Endodermal cell (in vitro differentiated cells): ENCODE measurements around the gene CELF4. TPM values are rescaled to one million over a fixed set of nuclear protein-coding genes. Genes with fewer than 3 reads are reported as not detected.
A peak's percentile ranks its signal among the peaks of the same experiment; 100 is the strongest.

Experiments used
- DNase-seq: peaks from one replicate; pipeline ENCODE4 v3.0.0-alpha.2; 2017
- H3K27ac ChIP-seq: 2 replicates; pipeline ENCODE4 v1.5.1; 2013; ENCODE audit warnings: mild to moderate bottlenecking, low read depth, low read length, moderate library complexity
- H3K27me3 ChIP-seq: 2 replicates; pipeline ENCODE4 v1.6.1; 2013; ENCODE audit warnings: mild to moderate bottlenecking, low read length, moderate library complexity; ENCODE audit not compliant: insufficient read depth, control insufficient read depth, poor library complexity, severe bottlenecking
- H3K36me3 ChIP-seq: 2 replicates; pipeline ENCODE4 v1.7.0; 2013; ENCODE audit warnings: mild to moderate bottlenecking, low read length, moderate library complexity; ENCODE audit not compliant: control insufficient read depth, insufficient read depth
- H3K4me1 ChIP-seq: one replicate; pipeline ENCODE4 v1.7.0; 2013; ENCODE audit warnings: low read length; ENCODE audit not compliant: control insufficient read depth, insufficient read depth
- H3K4me3 ChIP-seq: 2 replicates; pipeline ENCODE4 v1.5.1; 2013; ENCODE audit warnings: mild to moderate bottlenecking, low read length, moderate library complexity
- H3K9ac ChIP-seq: 2 replicates; pipeline ENCODE4 v1.6.1; 2013; ENCODE audit warnings: mild to moderate bottlenecking, low read length, moderate library complexity; ENCODE audit not compliant: poor library complexity, severe bottlenecking; ENCODE audit errors: extremely low read depth
- H3K9me3 ChIP-seq: 2 replicates; pipeline ENCODE4 v1.6.1; 2013; ENCODE audit warnings: mild to moderate bottlenecking, low read length, moderate library complexity; ENCODE audit not compliant: control insufficient read depth
- H3K27ac Mint-ChIP-seq: 2 replicates; pipeline ENCODE4 v1.8.0; 2020; ENCODE audit warnings: mixed read lengths
- H3K27me3 Mint-ChIP-seq: 2 replicates; pipeline ENCODE4 v1.8.0; 2021; ENCODE audit warnings: mild to moderate bottlenecking, mixed read lengths; ENCODE audit not compliant: insufficient read depth
- H3K36me3 Mint-ChIP-seq: 2 replicates; pipeline ENCODE4 v1.8.0; 2020; ENCODE audit warnings: low read depth, mixed read lengths
- H3K4me1 Mint-ChIP-seq: 2 replicates; pipeline ENCODE4 v1.8.0; 2020; ENCODE audit warnings: mixed read lengths
- H3K4me3 Mint-ChIP-seq: 2 replicates; pipeline ENCODE4 v1.8.0; 2020; ENCODE audit warnings: mild to moderate bottlenecking, moderate library complexity, mixed read lengths
- H3K9me3 Mint-ChIP-seq: 2 replicates; pipeline ENCODE4 v1.8.0; 2020; ENCODE audit warnings: mild to moderate bottlenecking, mixed read lengths
- WGBS, 2 experiments: methylation state at CpG; one replicate each; pipeline versions ENCODE4 v1.1.5 to v1.1.7; 2013; ENCODE audit warnings: missing lambda C conversion rate in 2 of 2, mixed read lengths in 1 of 2; ENCODE audit not compliant: insufficient coverage in 1 of 2, insufficient read length in 1 of 2; 5-methylcytosine and 5-hydroxymethylcytosine counted together
- total RNA-seq, 2 donors: library from RNA; stranded (reverse); fragmentation: NEBNext Ultra II Directional in 1 of 2; extraction: Animal tissue kit (Norgen Biotek cat#: 25700) in 1 of 2; gene quantifications; 2 replicates in 1 of 2; 3 replicates in 1 of 2; pipeline ENCODE4 v1.2.1, GENCODE V29; 2021
- TF ChIP-seq, protein P1 (sequence below): fragments of 200-600 bp; sonication (generic); conservative IDR thresholded peaks from 2 replicates; pipeline ENCODE4 v1.5.0; 2021; ENCODE audit warnings: antibody characterized with exemption, mild to moderate bottlenecking

CELF4 gene
- total RNA-seq, 2 donors from 2014 or later = 5.7 to 6.7 TPM

DNA sequence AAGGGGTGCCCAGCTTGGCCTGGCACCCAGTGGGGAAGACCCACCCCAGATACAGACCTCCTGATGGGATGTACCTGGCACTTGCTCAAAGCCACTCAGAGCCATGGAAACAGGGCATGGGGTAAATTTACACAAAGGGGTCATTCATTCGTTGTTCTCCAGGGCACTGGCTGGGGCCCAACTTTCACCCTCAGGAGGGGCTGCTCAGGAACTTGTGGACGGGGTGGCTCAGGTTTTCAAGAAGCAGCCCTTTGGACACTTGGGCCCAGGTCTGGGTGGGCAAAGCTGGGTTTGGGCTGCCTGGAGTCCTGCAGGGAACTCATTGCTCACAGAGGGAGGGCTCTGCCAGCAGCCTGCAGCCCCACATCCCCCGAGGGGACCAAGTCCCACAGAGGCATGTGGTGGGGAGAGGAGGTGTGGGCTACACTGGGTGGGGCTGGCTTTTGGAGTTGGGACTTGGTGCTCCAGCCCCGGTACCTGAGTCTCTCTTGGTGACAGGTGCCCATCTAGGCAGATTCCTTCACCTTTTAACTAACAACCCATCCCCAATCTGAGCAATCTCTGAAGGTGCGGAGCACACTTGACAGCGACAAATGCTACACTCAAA lies 172.3 kb downstream of the CELF4 start:
- Mint-ChIP-seq H3K27ac (no peak overlapping the region), H3K4me1 (peaks cover 16% of the 10 kb centered on the region), H3K4me3 (peak overlapping the region; percentile 48), H3K36me3 (no peaks in the 10 kb centered on the region), H3K9me3 (peaks cover 16% of the 10 kb centered on the region), H3K27me3 (peaks cover 72% of the 10 kb centered on the region)
- peaks cover 4% of the 10 kb centered on the region for H3K4me1 ChIP-seq
- H3K9ac ChIP-seq = no peak overlapping the region
- H3K27ac ChIP-seq = no peak overlapping the region
- TF ChIP-seq, protein P1, sequence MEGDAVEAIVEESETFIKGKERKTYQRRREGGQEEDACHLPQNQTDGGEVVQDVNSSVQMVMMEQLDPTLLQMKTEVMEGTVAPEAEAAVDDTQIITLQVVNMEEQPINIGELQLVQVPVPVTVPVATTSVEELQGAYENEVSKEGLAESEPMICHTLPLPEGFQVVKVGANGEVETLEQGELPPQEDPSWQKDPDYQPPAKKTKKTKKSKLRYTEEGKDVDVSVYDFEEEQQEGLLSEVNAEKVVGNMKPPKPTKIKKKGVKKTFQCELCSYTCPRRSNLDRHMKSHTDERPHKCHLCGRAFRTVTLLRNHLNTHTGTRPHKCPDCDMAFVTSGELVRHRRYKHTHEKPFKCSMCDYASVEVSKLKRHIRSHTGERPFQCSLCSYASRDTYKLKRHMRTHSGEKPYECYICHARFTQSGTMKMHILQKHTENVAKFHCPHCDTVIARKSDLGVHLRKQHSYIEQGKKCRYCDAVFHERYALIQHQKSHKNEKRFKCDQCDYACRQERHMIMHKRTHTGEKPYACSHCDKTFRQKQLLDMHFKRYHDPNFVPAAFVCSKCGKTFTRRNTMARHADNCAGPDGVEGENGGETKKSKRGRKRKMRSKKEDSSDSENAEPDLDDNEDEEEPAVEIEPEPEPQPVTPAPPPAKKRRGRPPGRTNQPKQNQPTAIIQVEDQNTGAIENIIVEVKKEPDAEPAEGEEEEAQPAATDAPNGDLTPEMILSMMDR = no peak
- WGBS, 2 experiments = 26 to 35% methylated on average over 2 to 6 of the region's 6 CpGs
- no peaks in the 10 kb centered on the region for H3K36me3 ChIP-seq
- peak overlapping the region; percentile 74 for H3K4me3 ChIP-seq
- peak; percentile 55 for DNase-seq
- peaks cover 43% of the 10 kb centered on the region for H3K27me3 ChIP-seq
- peaks cover 7% of the 10 kb centered on the region for H3K9me3 ChIP-seq

DNA sequence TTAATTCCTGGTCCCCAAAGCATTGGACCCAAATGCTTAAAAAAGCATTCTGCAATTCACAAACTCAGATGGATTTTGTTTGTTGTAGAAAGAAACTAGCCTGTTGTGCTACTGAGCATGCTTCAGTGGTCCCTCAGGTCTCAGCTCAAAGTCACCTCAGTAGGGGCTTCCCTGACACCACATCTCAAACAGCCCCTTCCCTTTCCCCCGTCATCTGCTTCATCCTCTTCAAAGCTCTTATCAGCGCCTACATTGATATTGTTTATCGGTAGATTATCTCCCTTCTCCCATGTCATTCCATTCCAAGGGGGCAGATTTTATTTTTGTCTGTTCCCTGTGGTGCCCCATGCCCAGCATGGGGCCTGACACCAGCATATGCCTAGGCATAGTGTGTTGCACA lies 172.9 kb downstream of the CELF4 start:
- no peaks in the 10 kb centered on the region for H3K36me3 Mint-ChIP-seq
- H3K4me1 Mint-ChIP-seq = peaks cover 16% of the 10 kb centered on the region
- peaks cover 75% of the 10 kb centered on the region for H3K27me3 Mint-ChIP-seq
- TF ChIP-seq, protein P1 = no peak
- peaks cover 16% of the 10 kb centered on the region for H3K9me3 Mint-ChIP-seq
- no peak overlapping the region for H3K27ac Mint-ChIP-seq
- DNase-seq = no peak
- H3K4me3 ChIP-seq = no peak overlapping the region
- H3K4me3 Mint-ChIP-seq = peak overlapping the region; percentile 48
- H3K9ac ChIP-seq = no peak overlapping the region
- peaks cover 7% of the 10 kb centered on the region for H3K9me3 ChIP-seq
- H3K36me3 ChIP-seq = no peaks in the 10 kb centered on the region
- H3K27me3 ChIP-seq = peaks cover 43% of the 10 kb centered on the region
- 80 to 85% methylated on average over 1 to 3 of the region's 3 CpGs for WGBS, 2 experiments
- H3K4me1 ChIP-seq = peaks cover 4% of the 10 kb centered on the region
- no peak overlapping the region for H3K27ac ChIP-seq

- Histone ChIP-seq H3K4me3 (no peak overlapping the region), H3K27ac (no peak overlapping the region), H3K9ac (no peak overlapping the region), H3K9me3 (peaks cover 7% of the 10 kb centered on the region), H3K4me1 (peaks cover 4% of the 10 kb centered on the region), H3K36me3 (no peaks in the 10 kb centered on the region), H3K27me3 (peaks cover 43% of the 10 kb centered on the region)
- DNase-seq = no peak
- H3K27me3 Mint-ChIP-seq = peaks cover 72% of the 10 kb centered on the region
- WGBS, 2 experiments = 91 to 92% methylated on average over 12 to 16 of the region's 16 CpGs
- H3K4me1 Mint-ChIP-seq = peaks cover 16% of the 10 kb centered on the region
- H3K4me3 Mint-ChIP-seq = no peak overlapping the region
- H3K36me3 Mint-ChIP-seq = no peaks in the 10 kb centered on the region
- TF ChIP-seq, protein P1 = no peak
- H3K27ac Mint-ChIP-seq = no peak overlapping the region
- peaks cover 16% of the 10 kb centered on the region for H3K9me3 Mint-ChIP-seq
Observed at GRCh38 chr18:37391698-37392548, 173.7 kb downstream of the CELF4 start.
